GM13976 (cell line): ENCODE results near the gene ZNF527.
"Not testable (repeated sequence)": the region's sequence is repeated elsewhere in the genome, so short reads cannot be mapped to it uniquely, and the experiment has no call there.

Experiments
- DNase-seq: peaks from one replicate; pipeline ENCODE4 v3.0.0; 2012; ENCODE audit warnings: low spot score
- in situ Hi-C: fragments of 300-500 bp; cut with MboI; formaldehyde crosslinking; loops from one replicate; pipeline ENCODE4 v1.12.0; 2022; ENCODE audit warnings: low sequenced_read_pairs, mixed read lengths, inconsistent platforms; ENCODE audit not compliant: unreplicated experiment
- TF ChIP-seq, protein P1 (sequence below): IDR thresholded peaks from 2 replicates; pipeline ENCODE4 v1.5.1; 2012; ENCODE audit warnings: borderline replicate concordance, mild to moderate bottlenecking; ENCODE audit not compliant: insufficient read depth; ENCODE audit errors: extremely low read depth, missing control alignments, control extremely low read depth

ZNF527 gene

DNA sequence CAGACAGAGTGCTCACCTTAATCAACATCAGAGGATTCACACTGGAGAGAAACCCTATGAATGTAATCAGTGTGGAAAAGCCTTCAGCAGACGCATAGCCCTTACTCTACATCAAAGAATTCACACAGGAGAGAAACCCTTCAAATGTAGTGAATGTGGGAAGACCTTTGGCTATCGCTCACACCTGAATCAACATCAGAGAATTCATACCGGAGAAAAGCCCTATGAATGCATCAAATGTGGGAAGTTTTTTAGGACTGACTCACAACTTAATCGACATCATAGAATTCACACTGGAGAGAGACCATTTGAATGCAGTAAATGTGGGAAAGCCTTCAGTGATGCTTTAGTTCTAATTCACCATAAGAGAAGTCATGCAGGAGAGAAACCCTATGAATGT, 18.3 kb downstream of the ZNF527 start:
- in situ Hi-C loops, result no loop called here
- TF ChIP-seq, protein P1, sequence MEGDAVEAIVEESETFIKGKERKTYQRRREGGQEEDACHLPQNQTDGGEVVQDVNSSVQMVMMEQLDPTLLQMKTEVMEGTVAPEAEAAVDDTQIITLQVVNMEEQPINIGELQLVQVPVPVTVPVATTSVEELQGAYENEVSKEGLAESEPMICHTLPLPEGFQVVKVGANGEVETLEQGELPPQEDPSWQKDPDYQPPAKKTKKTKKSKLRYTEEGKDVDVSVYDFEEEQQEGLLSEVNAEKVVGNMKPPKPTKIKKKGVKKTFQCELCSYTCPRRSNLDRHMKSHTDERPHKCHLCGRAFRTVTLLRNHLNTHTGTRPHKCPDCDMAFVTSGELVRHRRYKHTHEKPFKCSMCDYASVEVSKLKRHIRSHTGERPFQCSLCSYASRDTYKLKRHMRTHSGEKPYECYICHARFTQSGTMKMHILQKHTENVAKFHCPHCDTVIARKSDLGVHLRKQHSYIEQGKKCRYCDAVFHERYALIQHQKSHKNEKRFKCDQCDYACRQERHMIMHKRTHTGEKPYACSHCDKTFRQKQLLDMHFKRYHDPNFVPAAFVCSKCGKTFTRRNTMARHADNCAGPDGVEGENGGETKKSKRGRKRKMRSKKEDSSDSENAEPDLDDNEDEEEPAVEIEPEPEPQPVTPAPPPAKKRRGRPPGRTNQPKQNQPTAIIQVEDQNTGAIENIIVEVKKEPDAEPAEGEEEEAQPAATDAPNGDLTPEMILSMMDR, result no peak
- DNase-seq, result no peak

DNA sequence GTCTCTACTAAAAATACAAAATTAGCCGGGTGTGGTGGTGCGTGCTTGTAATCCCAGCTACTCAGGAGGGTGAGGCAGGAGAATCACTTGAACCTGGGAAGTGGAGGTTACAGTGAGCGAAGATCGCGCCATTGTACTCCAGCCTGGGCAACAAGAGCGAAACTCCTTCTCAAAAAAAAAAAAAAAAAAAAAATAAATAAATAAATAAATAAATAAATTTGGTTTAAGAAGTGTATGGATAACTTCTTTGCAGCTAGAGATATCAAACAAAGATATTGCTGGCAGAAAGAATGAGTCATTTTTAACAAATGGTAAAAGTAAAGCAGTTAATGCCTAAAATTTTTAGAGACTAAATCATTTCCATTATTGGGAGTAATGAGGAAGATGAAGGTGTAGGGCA, 20.5 kb downstream of the ZNF527 start:
- in situ Hi-C loops, result not testable (repeated sequence)

DNA sequence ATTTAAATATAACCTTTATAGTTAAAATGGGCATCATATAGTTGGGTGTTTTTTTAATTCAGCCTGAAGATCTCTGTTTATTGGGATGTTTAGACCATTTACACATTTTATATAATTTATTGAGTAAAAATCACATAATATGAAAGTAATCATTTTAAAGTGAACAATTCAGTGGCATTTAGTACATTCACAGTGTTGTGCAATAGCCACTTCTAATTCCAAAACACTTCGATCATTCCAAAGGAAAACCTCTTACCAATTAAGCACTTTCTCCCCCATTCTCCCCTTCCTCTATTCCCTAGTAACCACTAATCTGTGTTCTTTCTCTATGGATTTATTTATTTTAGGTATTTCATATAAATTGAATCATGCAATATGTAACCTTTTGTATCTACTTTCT, 30.2 kb downstream of the ZNF527 start:
- no peak for DNase-seq
- in situ Hi-C loops, result no loop called here
- TF ChIP-seq, protein P1, result no peak

More for the DNA sequence above, 20.5 kb downstream of the ZNF527 start:
- not testable (repeated sequence) for DNase-seq

DNA sequence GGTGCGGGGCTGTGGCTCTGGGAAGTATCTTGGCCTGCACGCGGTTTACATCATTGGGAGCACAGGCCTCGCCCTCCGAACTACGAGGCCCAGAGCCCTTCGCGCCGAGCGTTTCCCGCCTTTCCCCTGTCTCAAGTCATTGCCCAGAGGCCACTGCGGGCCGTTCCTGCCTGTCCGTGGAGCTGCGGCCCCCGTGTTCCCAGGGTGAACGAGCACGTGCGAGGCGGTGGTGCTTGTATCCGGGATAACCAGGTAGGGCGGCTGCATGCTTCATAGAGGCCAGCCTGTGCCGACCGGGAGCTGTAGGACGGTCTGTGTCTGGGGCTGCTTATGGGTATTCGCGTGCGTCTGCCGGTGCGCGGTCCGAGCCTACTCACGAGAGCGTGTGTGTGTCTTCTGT, 32.5 kb downstream of the ZNF527 start:
- TF ChIP-seq, protein P1, result no peak
- no peak for DNase-seq
- in situ Hi-C loops, result no loop called here

DNA sequence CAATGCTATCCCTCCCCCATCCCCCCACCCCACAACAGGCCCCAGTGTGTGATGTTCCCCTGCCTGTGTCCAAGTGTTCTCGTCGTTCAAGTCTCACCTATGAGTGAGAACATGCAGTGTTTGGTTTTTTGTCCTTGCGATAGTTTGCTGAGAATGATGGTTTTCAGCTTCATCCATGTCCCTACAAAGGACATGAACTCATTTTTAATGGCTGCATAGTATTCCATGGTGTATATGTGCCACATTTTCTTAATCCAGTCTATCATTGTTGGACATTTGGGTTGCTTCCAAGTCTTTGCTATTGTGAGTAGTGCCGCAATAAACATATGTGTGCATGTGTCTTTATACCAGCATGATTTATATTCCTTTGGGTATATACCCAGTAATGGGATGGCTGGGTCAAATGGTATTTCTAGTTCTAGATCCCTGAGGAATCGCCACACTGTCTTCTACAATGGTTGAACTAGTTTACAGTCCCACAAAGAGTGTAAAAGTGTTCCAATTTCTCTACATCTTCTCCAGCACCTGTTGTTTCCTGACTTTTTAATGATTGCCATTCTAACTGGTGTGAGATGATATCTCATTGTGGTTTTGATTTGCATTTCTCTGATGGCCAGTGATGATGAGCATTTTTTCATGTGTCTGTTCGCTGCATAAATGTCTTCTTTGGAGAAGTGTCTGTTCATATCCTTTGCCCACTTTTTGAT, 35.4 kb downstream of the ZNF527 start:
- in situ Hi-C loops, DNase-seq: not testable (repeated sequence)

DNA sequence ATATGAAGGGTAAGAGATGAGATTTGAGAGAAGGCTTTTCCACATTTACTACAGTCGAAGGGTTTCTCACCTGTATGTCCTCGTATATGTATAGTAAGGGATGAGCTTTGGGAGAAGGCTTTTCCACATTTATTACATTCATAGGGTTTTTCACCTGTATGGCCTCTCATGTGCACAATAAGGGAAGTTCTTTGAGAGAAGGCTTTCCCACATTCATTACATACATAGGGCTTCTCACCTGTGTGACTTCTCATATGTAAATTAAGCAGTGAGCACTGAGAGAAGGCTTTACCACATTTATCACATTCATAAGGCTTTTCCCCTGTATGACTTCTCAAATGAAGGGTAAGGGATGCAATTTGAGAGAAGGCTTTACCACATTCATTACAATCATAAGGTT, 41.8 kb downstream of the ZNF527 start:
- TF ChIP-seq, protein P1, result no peak
- in situ Hi-C loops, result no loop called here
- DNase-seq, result no peak

DNA sequence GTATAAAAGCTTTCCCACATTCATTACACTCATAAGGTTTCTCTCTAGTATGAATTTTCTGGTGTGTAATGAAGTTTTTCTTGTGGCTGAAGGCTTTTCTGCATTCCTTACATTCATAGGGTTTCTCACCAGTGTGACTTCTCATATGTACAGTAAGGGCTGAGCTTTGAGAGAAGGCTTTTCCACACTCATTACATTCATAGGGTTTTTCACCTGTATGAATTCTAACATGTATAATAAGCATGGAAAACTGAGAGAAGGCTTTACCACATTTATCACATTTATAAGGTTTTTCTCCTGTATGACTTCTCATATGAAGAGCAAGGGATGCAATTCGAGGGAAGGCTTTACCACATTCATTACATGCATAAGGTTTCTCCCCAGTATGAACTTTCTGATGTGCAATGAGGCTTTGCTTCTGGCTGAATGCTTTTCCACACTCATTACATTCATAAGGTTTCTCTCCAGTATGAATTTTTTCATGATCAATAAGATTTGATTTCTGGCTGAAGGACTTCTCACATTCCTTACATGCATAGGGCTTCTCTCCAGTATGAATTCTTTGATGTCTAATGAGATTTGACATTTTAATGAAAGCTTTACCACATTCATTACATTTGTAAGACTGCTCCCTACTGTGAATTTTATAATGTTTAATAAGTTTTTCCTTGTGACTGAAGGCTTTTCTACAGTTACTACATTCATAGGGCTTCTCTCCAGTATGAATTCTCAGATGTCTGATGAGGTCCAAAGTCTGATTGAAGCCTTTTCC, 42.6 kb downstream of the ZNF527 start:
- TF ChIP-seq, protein P1, result no peak
- in situ Hi-C loops, result no loop called here
- no peak for DNase-seq
